Measurements from ENCODE around the gene ZBTB40.

Gene ZBTB40

GRCh38 chr1:22503721-22504410 lies 52.2 kb downstream of the ZBTB40 start:
- DNase-seq (ENCODE audit: low spot score) = no peak

DNA sequence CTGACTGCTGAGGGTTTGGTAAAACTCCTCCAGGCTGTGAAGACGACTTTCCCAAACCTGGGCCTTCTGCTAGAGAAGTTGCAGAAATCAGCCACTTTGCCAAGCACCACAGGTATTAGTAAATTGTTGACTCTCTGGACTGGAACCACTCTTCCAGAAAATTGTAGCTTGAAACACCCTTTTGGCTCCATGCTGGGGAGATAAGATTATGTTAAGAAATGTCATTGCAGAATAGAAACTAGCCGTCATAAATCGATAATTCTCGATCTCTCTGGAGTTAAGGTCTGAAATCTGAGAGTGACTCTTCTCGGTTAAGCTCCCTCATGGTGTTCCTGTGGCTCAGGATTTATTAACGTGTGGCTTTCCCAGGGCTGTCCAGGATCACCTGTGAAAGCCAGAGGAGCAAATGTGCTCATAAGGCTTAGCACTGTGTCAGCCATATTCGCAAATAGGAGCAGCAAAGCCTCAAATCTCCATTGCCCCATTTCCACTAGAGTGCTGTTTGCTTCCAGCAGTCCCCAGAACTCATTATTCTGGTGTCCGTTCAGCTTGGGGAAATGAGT lies 54.6 kb downstream of the ZBTB40 start:
- no peak for DNase-seq (ENCODE audit: low spot score)

DNA sequence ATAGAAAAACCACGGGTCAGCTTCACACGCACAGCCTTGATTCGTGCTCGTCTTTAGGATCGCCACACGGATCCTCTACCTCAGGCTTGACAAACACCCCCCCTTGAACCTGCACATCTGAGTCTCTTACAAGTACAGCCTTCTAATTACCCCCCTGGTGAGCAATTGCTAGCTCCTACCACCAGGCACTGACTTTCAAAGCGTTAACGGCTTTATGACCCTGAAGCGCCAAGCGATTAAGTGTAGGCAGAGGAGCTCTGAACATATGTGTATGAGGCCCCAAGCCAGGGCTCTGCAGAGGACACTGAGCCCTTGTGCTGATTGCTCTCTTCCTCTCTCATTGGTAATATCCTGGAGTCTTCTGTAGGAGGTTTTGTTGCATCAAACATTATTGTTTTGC lies 55.9 kb downstream of the ZBTB40 start:
- DNase-seq (ENCODE audit: low spot score) = no peak

GRCh38 chr1:22508329-22508728 lies 56.7 kb downstream of the ZBTB40 start:
- DNase-seq (ENCODE audit: low spot score) = no peak

DNA sequence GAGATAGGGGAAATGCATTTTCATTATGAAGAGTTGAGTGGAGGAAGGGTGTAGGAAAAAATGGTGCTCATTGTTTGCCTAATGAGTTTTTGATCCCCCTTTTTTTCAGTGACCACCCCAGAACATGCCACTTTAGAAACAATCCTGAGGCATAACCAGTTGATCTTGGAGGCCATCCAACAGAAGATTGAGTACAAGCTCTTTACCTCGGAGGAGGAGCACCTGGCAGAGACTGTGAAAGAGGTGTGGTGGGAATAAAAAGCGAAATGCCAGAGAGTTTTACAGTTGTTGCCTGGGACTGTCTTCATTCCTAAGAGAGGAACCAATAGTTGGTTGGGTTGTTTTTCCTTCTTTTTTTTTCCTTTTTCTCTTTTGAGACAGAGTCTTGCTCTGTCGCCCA lies 57.3 kb downstream of the ZBTB40 start:
- DNase-seq (ENCODE audit: low spot score) = no peak

GRCh38 chr1:22509815-22510214 lies 58.2 kb downstream of the ZBTB40 start:
- DNase-seq (ENCODE audit: low spot score) = no peak

DNA sequence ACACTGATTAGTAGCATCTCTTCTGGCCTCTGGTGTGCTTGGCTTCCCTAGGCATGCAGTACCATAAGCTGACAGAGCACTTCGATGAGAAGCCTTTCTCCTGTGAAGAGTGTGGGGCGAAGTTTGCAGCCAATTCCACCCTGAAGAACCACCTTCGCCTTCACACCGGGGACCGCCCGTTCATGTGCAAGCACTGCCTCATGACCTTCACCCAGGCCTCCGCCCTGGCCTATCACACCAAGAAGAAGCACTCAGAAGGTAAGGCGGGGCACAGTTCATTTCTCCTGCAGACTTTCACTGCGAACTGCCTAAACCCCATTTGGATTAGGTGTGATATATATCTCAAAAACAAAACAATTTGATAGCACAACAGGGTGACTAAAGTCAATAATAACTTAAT lies 61.2 kb downstream of the ZBTB40 start:
- DNase-seq (ENCODE audit: low spot score) = no peak

DNA sequence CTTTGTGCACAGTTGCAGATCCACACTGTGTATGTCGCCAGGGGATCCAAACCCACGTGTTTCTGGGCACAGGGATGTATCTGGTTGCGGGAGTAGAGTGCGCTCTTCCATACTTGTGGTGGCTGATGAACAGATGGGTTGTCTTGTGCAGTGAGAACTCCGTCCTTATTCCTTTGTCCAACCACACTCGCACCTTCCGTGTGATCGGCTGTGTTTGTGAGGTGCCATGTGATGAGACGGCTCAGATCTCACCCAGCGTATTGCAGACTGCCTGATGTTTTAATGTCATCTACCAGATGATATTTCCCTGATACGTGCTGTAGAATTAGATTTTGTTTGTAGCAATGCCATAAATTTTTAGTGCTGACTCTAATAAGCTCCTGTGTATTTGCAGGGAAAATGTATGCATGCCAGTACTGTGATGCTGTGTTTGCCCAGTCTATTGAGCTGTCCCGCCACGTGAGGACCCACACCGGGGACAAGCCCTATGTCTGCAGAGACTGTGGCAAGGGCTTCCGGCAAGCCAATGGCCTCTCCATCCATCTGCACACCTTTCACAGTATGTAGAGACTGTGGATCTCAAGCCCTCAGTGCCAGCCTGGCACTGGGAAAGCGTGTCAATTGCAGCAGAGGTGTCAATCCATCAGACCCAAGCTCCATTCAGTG lies 65.4 kb downstream of the ZBTB40 start:
- no peak for DNase-seq (ENCODE audit: low spot score)

GRCh38 chr1:22517956-22518355 lies 66.3 kb downstream of the ZBTB40 start:
- no peak for DNase-seq (ENCODE audit: low spot score)

GRCh38 chr1:22518379-22518778 lies 66.7 kb downstream of the ZBTB40 start:
- no peak for DNase-seq (ENCODE audit: low spot score)

DNA sequence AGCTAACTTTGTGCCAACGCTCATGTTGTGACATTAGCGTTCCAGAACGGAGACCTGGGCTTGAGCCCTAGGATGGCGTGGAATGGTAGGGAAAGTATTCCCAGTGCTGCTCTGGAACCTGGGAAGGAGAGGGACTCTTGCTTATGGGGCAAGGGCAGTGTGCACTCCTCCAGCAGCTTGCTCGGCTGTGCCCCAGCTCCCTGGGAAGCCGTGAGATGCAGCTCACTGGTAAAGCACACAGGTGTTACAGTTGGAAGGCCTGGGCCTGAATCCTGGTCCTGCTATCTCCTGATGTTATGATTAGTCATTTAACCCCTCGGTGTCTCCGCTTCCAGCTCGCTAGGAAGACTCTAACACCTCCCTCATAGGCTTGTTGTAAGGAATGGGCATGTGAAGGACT lies 69.2 kb downstream of the ZBTB40 start:
- no peak for DNase-seq (ENCODE audit: low spot score)

- DNase-seq (ENCODE audit: low spot score) = no peak
These were observed 70.0 kb downstream of the ZBTB40 start for GRCh38 chr1:22521692-22522091.

DNA sequence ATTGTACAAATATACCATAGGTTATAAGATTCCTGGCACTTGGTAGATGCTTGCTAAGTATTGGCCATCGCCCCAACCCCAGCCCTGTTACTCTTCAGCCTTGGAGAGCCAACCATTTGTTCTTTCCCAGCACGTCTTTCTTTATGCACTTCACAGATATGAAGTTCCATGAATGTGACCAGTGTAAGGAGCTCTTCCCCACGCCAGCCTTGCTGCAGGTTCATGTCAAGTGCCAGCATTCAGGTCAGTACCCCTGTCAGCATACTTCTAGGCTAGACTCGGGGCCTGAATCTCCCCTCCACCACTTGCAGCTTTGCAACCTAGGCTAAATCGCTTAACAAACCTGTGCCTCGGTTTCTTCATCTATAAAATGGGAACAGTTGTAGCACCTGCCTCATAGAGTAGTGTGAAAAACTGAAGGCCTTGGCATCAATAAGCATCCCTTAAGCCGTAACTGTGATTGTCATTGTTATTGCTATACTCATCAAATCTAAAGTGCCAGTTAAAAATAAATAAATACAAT lies 70.6 kb downstream of the ZBTB40 start:
- no peak for DNase-seq (ENCODE audit: low spot score)

GRCh38 chr1:22524481-22524880 lies 72.8 kb downstream of the ZBTB40 start:
- DNase-seq (ENCODE audit: low spot score) = no peak

- DNase-seq (ENCODE audit: low spot score) = no peak
These were observed 73.6 kb downstream of the ZBTB40 start for GRCh38 chr1:22525211-22525610.

GRCh38 chr1:22525646-22526045 lies 74.0 kb downstream of the ZBTB40 start:
- no peak for DNase-seq (ENCODE audit: low spot score)

GRCh38 chr1:22526098-22526497 lies 74.4 kb downstream of the ZBTB40 start:
- DNase-seq (ENCODE audit: low spot score) = no peak

GRCh38 chr1:22526677-22527076 lies 75.0 kb downstream of the ZBTB40 start:
- no peak for DNase-seq (ENCODE audit: low spot score)

DNA sequence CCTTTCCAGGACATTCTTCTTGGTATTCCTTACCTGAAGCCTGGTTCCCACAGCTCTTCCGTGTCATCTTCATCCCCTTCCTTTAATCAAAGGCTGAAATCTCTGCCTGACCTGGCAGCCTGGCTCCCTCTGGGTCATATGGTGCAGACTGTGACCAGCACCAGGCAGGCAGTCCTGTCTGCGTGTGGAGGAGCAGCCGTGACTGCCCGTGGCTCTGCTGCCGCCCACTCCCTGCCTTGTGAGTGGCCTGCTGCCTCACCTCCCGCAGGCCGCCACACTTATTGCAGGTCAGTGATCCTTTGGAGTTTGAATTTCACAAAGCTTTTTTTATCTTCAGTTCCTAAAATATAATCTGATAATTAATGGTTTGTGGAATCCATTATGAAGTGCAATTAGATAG lies 75.5 kb downstream of the ZBTB40 start:
- DNase-seq (ENCODE audit: low spot score) = no peak

DNA sequence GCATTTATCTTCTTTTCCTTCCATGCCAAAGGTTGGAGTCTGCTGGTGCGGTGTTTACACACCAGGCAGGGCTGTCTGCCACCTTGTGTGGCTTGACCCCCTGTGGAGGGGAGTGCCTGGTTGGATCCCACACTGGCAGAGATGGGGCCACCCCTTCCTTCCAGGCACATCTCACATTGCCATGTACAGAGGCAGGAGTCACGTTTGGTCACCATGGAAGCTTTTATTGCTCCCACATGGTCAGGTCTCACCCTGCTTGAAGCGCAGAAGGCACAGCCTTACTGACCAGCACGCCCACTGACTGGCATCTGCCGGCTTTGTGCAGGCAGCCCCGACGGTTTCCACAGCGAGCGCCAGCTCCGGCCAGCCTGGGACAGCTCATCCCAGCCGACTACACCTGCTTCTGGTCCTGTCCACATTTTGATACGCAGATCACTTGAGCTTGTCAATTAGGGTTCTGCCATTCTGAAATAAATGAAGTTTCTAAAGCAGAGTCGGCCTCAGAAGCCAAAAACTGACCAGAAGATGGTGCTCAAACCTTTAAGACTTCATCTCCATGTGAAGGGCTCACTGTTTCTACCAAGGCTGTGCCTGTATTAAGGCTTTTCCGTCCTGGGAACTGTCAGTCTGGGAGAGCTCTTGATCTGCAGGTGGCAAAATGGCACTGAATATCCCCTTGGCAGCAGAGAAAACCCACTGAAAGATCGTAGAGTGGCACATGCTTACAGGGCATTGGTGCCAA lies 76.1 kb downstream of the ZBTB40 start:
- DNase-seq (ENCODE audit: low spot score) = peak; percentile 18

DNA sequence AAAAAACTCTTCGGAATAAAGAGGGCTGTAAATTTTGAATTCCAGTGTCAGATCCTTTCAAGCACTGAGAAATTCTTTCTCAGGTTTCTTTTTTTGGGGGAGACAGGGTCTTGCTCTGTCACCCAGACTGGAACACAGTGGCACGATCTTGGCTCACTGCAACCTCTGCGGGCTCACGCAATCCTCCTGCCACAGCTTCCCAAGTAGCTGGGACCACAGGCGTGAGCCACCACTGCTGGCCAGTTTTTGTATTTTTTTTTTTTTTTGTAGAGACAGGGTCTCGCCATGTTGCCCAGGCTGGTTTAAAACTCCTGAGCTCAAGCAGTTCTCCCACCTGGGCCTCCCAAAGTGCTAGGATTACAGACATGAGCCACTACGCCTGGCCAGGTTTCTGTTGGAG lies 76.8 kb downstream of the ZBTB40 start:
- DNase-seq (ENCODE audit: low spot score) = no peak

- DNase-seq (ENCODE audit: low spot score) = no peak
These were observed 78.4 kb downstream of the ZBTB40 start for GRCh38 chr1:22529901-22530621.

Measured in pons (tissue), 1 donor.